Small intestine (tissue), 7 donors: ENCODE measurements around the gene ITGB1. TPM values are rescaled to one million over a fixed set of nuclear protein-coding genes. Genes with fewer than 3 reads are reported as not detected.
"Not testable (repeated sequence)": the region's sequence is repeated elsewhere in the genome, so short reads cannot be mapped to it uniquely, and the experiment has no call there.

Source experiments
- DNase-seq, 2 donors: peaks; one replicate each; pipeline versions ENCODE4 v3.0.0 to v3.0.0-alpha.2; 2013
- FAIRE-seq: peaks from 2 replicates; lab custom pipeline; 2012; peaks lifted over from hg19 to GRCh38; lab: Jason Lieb, UNC
- H3K27ac ChIP-seq, 3 donors: one replicate each; pipeline ENCODE4 v1.5.1; 2013; ENCODE audit warnings: low read length in 2 of 3, mild to moderate bottlenecking in 2 of 3, control low read depth in 1 of 3, inconsistent platforms in 1 of 3, low read depth in 1 of 3, moderate library complexity in 1 of 3
- H3K27me3 ChIP-seq, 3 donors: one replicate each; pipeline ENCODE4 v1.6.1; 2013; ENCODE audit warnings: low read length in 3 of 3, inconsistent platforms in 1 of 3; ENCODE audit not compliant: control insufficient read depth in 3 of 3, insufficient read depth in 3 of 3
- H3K36me3 ChIP-seq, 3 donors: one replicate each; pipeline ENCODE4 v1.6.1; 2013; ENCODE audit warnings: low read length in 3 of 3, inconsistent platforms in 1 of 3, low read depth in 1 of 3, mild to moderate bottlenecking in 1 of 3, moderate library complexity in 1 of 3; ENCODE audit not compliant: control insufficient read depth in 3 of 3, insufficient read depth in 2 of 3
- H3K4me1 ChIP-seq, 3 donors: one replicate each; pipeline ENCODE4 v1.6.1; 2013; ENCODE audit warnings: low read length in 2 of 3, inconsistent platforms in 1 of 3, low read depth in 1 of 3, mild to moderate bottlenecking in 1 of 3, moderate library complexity in 1 of 3; ENCODE audit not compliant: control insufficient read depth in 3 of 3, insufficient read depth in 2 of 3
- H3K4me3 ChIP-seq, 3 donors: one replicate each; pipeline ENCODE4 v1.5.1; 2013; ENCODE audit warnings: low read length in 3 of 3, control low read depth in 1 of 3, inconsistent platforms in 1 of 3, low read depth in 1 of 3, mild to moderate bottlenecking in 1 of 3, moderate library complexity in 1 of 3
- H3K9me3 ChIP-seq, 2 donors: one replicate each; pipeline ENCODE4 v1.6.1; 2013; ENCODE audit warnings: low read depth in 1 of 2, low read length in 1 of 2; ENCODE audit not compliant: control insufficient read depth in 2 of 2, insufficient read depth in 1 of 2
- WGBS, 3 donors: extraction: QIAGEN DNeasy Blood & Tissue Kit; methylation state at CpG; one replicate each; pipeline ENCODE4 v1.1.7; 2013; 5-methylcytosine and 5-hydroxymethylcytosine counted together
- polyA plus RNA-seq, 4 donors: library from polyadenylated mRNA; stranded (reverse) in 3 of 4; unstranded in 1 of 4; fragments of 200-250 nt in 3 of 4; fragments of 120-200 nt in 1 of 4; gene quantifications; one replicate each; pipeline versions ENCODE4 v1.2.1 to v1.2.3, GENCODE V29; 2013
- donor health status: healthy with polysubstance abuse.
- donor health status: control.
- donor health status: control.
- donor health status: Bipolar disorder and iron deficiency.
- donor health status: healthy.

Gene ITGB1
- polyA plus RNA-seq, 4 donors: 42.3 to 226 (median 112) TPM

- no peak overlapping the region for H3K27ac ChIP-seq
- DNase-seq: no peak
- H3K27me3 ChIP-seq: no peaks in the 10 kb centered on the region
- no peak overlapping the region for H3K4me3 ChIP-seq
- no peaks in the 10 kb centered on the region for H3K9me3 ChIP-seq
- no peaks in the 10 kb centered on the region for H3K36me3 ChIP-seq
- peaks cover 0 to 29% (median 3%) of the 10 kb centered on the region in 3 donors for H3K4me1 ChIP-seq
- 92 to 98% (median 94%) methylated on average over 3 of the region's 3 CpGs for WGBS, 3 donors
- FAIRE-seq: no peak
Measured at GRCh38 chr10:32979041-32979440, 21.0 kb upstream of the ITGB1 start.

GRCh38 chr10:32977846-32978809, 20.1 kb upstream of the ITGB1 start:
- H3K4me3 ChIP-seq, FAIRE-seq, H3K9me3 ChIP-seq, H3K36me3 ChIP-seq, H3K27ac ChIP-seq, H3K27me3 ChIP-seq: not testable (repeated sequence)
- H3K4me1 ChIP-seq: peaks cover 0 to 23% (median 3%) of the 10 kb centered on the region in 3 donors
- 88 to 96% (median 95%) methylated on average over 4 of the region's 4 CpGs for WGBS, 3 donors
- peak in 1 of 2 donors; percentile 64 for DNase-seq

- Histone ChIP-seq H3K4me3 (no peak overlapping the region), H3K4me1 (peaks cover 0 to 25% (median 2%) of the 10 kb centered on the region in 3 donors), H3K9me3 (no peaks in the 10 kb centered on the region), H3K36me3 (no peaks in the 10 kb centered on the region), H3K27me3 (no peaks in the 10 kb centered on the region), H3K27ac (no peak overlapping the region)
- 75 to 85% (median 84%) methylated on average over 3 of the region's 3 CpGs for WGBS, 3 donors
- FAIRE-seq: no peak
- DNase-seq: no peak
Measured at GRCh38 chr10:32976338-32976737, 18.3 kb upstream of the ITGB1 start.

GRCh38 chr10:32972929-32973328, 14.9 kb upstream of the ITGB1 start:
- DNase-seq (peak in 1 of 2 donors; percentile 30), FAIRE-seq (no peak)
- Histone ChIP-seq H3K9me3 (no peaks in the 10 kb centered on the region), H3K36me3 (no peaks in the 10 kb centered on the region), H3K4me3 (no peak overlapping the region), H3K27me3 (no peaks in the 10 kb centered on the region), H3K27ac (no peak overlapping the region), H3K4me1 (peaks cover 0 to 19% (median 2%) of the 10 kb centered on the region in 3 donors)

- 38 to 60% (median 54%) methylated on average over 4 of the region's 4 CpGs for WGBS, 3 donors
- no peak for FAIRE-seq
Measured at GRCh38 chr10:32972460-32972859, 14.4 kb upstream of the ITGB1 start.

GRCh38 chr10:32971536-32972091, 13.6 kb upstream of the ITGB1 start:
- H3K4me1 ChIP-seq: peaks cover 0 to 19% (median 2%) of the 10 kb centered on the region in 3 donors
- no peaks in the 10 kb centered on the region for H3K9me3 ChIP-seq
- H3K4me3 ChIP-seq: no peak overlapping the region
- no peaks in the 10 kb centered on the region for H3K36me3 ChIP-seq
- peak; percentile 71 to 76 for DNase-seq
- WGBS, 3 donors: 12 to 43% (median 22%) methylated on average over 6 of the region's 6 CpGs
- no peaks in the 10 kb centered on the region for H3K27me3 ChIP-seq
- H3K27ac ChIP-seq: peak overlapping the region in 1 of 3 donors; percentile 69
- FAIRE-seq: no peak

More at GRCh38 chr10:32972460-32972859, 14.4 kb upstream of the ITGB1 start:
- Histone ChIP-seq H3K27ac (peak overlapping the region in 2 of 3 donors; percentile 60 to 69), H3K4me1 (peaks cover 0 to 19% (median 2%) of the 10 kb centered on the region in 3 donors), H3K9me3 (no peaks in the 10 kb centered on the region), H3K36me3 (no peaks in the 10 kb centered on the region), H3K27me3 (no peaks in the 10 kb centered on the region), H3K4me3 (no peak overlapping the region)
- DNase-seq: peak in 1 of 2 donors; percentile 32

- Histone ChIP-seq H3K9me3 (no peaks in the 10 kb centered on the region), H3K4me3 (no peak overlapping the region), H3K27me3 (no peaks in the 10 kb centered on the region), H3K27ac (peak overlapping the region in 1 of 3 donors; percentile 69), H3K4me1 (peaks cover 0 to 19% (median 2%) of the 10 kb centered on the region in 3 donors), H3K36me3 (no peaks in the 10 kb centered on the region)
- FAIRE-seq (no peak), DNase-seq (no peak)
- WGBS, 3 donors: 42 to 59% (median 55%) methylated on average over 2 of the region's 2 CpGs
Measured at GRCh38 chr10:32970910-32971309, 12.9 kb upstream of the ITGB1 start.

- 93 to 97% (median 94%) methylated on average over 3 of the region's 3 CpGs for WGBS, 3 donors
- no peak overlapping the region for H3K4me3 ChIP-seq
- H3K36me3 ChIP-seq: no peaks in the 10 kb centered on the region
- H3K4me1 ChIP-seq: peaks cover 0 to 5% (median 5%) of the 10 kb centered on the region in 3 donors
- no peak for DNase-seq
- H3K27ac ChIP-seq: no peak overlapping the region
- H3K27me3 ChIP-seq: no peaks in the 10 kb centered on the region
- FAIRE-seq: no peak
- no peaks in the 10 kb centered on the region for H3K9me3 ChIP-seq
Measured at GRCh38 chr10:32964270-32964669, 6.2 kb upstream of the ITGB1 start.
